Endodermal cell (in vitro differentiated cells): ENCODE measurements around the gene ARFGEF2. TPM values are rescaled to one million over a fixed set of nuclear protein-coding genes. Genes with fewer than 3 reads are reported as not detected.
A peak's percentile ranks its signal among the peaks of the same experiment; 100 is the strongest.

ENCODE experiments used
- DNase-seq: peaks from one replicate; pipeline ENCODE4 v3.0.0-alpha.2; 2017
- H3K27ac ChIP-seq: 2 replicates; pipeline ENCODE4 v1.5.1; 2013; ENCODE audit warnings: mild to moderate bottlenecking, low read depth, low read length, moderate library complexity
- H3K27me3 ChIP-seq: 2 replicates; pipeline ENCODE4 v1.6.1; 2013; ENCODE audit warnings: mild to moderate bottlenecking, low read length, moderate library complexity; ENCODE audit not compliant: insufficient read depth, control insufficient read depth, poor library complexity, severe bottlenecking
- H3K36me3 ChIP-seq: 2 replicates; pipeline ENCODE4 v1.7.0; 2013; ENCODE audit warnings: mild to moderate bottlenecking, low read length, moderate library complexity; ENCODE audit not compliant: control insufficient read depth, insufficient read depth
- H3K4me1 ChIP-seq: one replicate; pipeline ENCODE4 v1.7.0; 2013; ENCODE audit warnings: low read length; ENCODE audit not compliant: control insufficient read depth, insufficient read depth
- H3K4me3 ChIP-seq: 2 replicates; pipeline ENCODE4 v1.5.1; 2013; ENCODE audit warnings: mild to moderate bottlenecking, low read length, moderate library complexity
- H3K9ac ChIP-seq: 2 replicates; pipeline ENCODE4 v1.6.1; 2013; ENCODE audit warnings: mild to moderate bottlenecking, low read length, moderate library complexity; ENCODE audit not compliant: poor library complexity, severe bottlenecking; ENCODE audit errors: extremely low read depth
- H3K9me3 ChIP-seq: 2 replicates; pipeline ENCODE4 v1.6.1; 2013; ENCODE audit warnings: mild to moderate bottlenecking, low read length, moderate library complexity; ENCODE audit not compliant: control insufficient read depth
- H3K27ac Mint-ChIP-seq: 2 replicates; pipeline ENCODE4 v1.8.0; 2020; ENCODE audit warnings: mixed read lengths
- H3K27me3 Mint-ChIP-seq: 2 replicates; pipeline ENCODE4 v1.8.0; 2021; ENCODE audit warnings: mild to moderate bottlenecking, mixed read lengths; ENCODE audit not compliant: insufficient read depth
- H3K36me3 Mint-ChIP-seq: 2 replicates; pipeline ENCODE4 v1.8.0; 2020; ENCODE audit warnings: low read depth, mixed read lengths
- H3K4me1 Mint-ChIP-seq: 2 replicates; pipeline ENCODE4 v1.8.0; 2020; ENCODE audit warnings: mixed read lengths
- H3K4me3 Mint-ChIP-seq: 2 replicates; pipeline ENCODE4 v1.8.0; 2020; ENCODE audit warnings: mild to moderate bottlenecking, moderate library complexity, mixed read lengths
- H3K9me3 Mint-ChIP-seq: 2 replicates; pipeline ENCODE4 v1.8.0; 2020; ENCODE audit warnings: mild to moderate bottlenecking, mixed read lengths
- WGBS, 2 experiments: methylation state at CpG; one replicate each; pipeline versions ENCODE4 v1.1.5 to v1.1.7; 2013; ENCODE audit warnings: missing lambda C conversion rate in 2 of 2, mixed read lengths in 1 of 2; ENCODE audit not compliant: insufficient coverage in 1 of 2, insufficient read length in 1 of 2; 5-methylcytosine and 5-hydroxymethylcytosine counted together
- total RNA-seq, 2 donors: library from RNA; stranded (reverse); fragmentation: NEBNext Ultra II Directional in 1 of 2; extraction: Animal tissue kit (Norgen Biotek cat#: 25700) in 1 of 2; gene quantifications; 2 replicates in 1 of 2; 3 replicates in 1 of 2; pipeline ENCODE4 v1.2.1, GENCODE V29; 2021
- TF ChIP-seq, protein P1 (sequence below): fragments of 200-600 bp; sonication (generic); conservative IDR thresholded peaks from 2 replicates; pipeline ENCODE4 v1.5.0; 2021; ENCODE audit warnings: antibody characterized with exemption, mild to moderate bottlenecking

The ARFGEF2 gene
- total RNA-seq, 2 donors from 2014 or later: 23.6 to 29.4 TPM

DNA sequence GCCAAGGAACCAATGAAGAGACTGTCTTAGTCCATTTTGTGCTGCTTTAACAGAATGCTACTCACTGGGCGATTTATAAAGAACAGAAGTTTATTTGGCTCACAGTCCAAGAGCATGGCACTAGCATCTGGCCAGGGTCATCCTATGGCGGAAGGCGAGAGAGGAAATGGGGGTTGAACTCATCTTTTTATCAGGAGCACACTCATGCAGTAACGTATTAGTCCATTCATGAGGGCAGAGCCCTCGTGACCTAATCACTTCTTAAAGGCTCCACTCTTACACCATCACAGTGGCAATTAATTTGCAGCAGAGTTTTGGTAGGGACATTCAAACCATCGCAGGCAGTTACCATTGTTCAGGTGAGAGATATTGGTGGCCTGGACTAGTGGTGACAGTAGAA lies 8.5 kb downstream of the ARFGEF2 start:
- Histone ChIP-seq H3K4me3 (no peak overlapping the region), H3K27ac (no peak overlapping the region), H3K9me3 (no peaks in the 10 kb centered on the region), H3K36me3 (peaks cover 10% of the 10 kb centered on the region), H3K9ac (no peak overlapping the region), H3K4me1 (peaks cover 20% of the 10 kb centered on the region), H3K27me3 (no peaks in the 10 kb centered on the region)
- Mint-ChIP-seq H3K36me3 (peaks cover 11% of the 10 kb centered on the region), H3K4me3 (no peak overlapping the region), H3K27ac (no peak overlapping the region), H3K27me3 (no peaks in the 10 kb centered on the region), H3K9me3 (peaks cover 5% of the 10 kb centered on the region), H3K4me1 (peaks cover 12% of the 10 kb centered on the region)
- no peak for DNase-seq
- TF ChIP-seq, protein P1, sequence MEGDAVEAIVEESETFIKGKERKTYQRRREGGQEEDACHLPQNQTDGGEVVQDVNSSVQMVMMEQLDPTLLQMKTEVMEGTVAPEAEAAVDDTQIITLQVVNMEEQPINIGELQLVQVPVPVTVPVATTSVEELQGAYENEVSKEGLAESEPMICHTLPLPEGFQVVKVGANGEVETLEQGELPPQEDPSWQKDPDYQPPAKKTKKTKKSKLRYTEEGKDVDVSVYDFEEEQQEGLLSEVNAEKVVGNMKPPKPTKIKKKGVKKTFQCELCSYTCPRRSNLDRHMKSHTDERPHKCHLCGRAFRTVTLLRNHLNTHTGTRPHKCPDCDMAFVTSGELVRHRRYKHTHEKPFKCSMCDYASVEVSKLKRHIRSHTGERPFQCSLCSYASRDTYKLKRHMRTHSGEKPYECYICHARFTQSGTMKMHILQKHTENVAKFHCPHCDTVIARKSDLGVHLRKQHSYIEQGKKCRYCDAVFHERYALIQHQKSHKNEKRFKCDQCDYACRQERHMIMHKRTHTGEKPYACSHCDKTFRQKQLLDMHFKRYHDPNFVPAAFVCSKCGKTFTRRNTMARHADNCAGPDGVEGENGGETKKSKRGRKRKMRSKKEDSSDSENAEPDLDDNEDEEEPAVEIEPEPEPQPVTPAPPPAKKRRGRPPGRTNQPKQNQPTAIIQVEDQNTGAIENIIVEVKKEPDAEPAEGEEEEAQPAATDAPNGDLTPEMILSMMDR: no peak
- 94 to 98% methylated on average over 6 of the region's 6 CpGs for WGBS, 2 experiments

DNA sequence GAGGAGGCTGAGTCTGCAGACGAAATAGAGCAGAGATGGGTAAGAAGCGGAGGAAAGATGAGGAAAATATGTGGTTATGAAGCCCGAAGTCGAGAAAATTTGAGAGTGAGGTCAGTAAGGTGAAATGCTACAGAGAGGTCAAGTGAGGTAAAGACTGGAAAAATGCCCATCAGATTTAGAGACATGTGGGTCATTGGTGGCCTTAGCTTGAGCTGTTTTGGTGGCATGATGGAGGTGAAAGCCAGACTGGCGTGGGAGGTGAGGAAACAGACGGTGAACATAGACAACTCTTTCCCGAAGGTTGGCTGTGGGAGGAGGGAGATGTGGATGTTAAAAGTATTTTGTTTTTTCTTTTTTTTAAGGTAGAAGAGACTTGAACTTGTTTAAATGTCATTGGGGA lies 9.4 kb downstream of the ARFGEF2 start:
- no peak overlapping the region for H3K27ac ChIP-seq
- no peak for DNase-seq
- H3K27ac Mint-ChIP-seq: no peak overlapping the region

DNA sequence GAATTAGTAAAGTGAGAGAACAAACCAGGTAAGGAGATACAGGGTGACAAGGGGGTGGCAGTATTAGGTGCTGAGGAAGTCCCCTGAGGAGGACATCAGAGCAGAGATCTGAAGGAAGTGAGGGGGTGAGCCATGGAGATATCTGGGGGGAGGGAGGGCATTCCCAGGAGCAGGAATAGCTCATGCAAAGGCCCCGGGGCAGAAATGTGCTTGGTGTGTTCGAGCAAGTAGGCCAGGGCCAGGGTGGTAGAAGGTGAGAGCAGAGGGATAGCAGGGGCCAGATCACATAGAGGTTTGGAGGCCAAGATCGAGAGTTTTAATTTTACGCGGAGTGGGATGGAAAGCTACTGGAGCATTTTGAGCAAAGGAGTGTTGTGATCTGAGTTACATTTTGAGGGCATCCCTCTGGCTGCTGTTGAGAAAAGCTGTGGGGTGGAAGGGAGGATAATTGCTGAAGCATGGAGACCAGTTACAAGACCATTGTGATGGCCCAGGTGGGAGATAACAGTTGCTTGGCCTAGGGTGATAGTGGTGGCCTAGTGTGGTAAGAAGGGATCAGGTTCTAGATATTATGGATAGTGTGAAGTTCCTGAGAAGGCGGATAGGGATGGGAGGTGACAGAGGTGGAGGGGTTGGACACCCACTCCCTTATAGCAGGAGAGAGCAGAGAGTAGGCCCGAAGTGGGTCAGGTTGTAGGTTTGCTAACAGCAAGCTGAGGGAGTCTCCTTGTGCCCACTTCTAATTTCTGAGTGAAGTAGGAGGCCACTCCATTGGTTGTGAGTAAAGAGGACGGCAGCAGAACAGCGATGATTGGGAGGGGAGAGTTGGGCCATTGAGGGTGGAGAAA lies 10.2 kb downstream of the ARFGEF2 start:
- peaks cover 12% of the 10 kb centered on the region for H3K4me1 Mint-ChIP-seq
- H3K36me3 Mint-ChIP-seq: peaks cover 13% of the 10 kb centered on the region
- H3K4me1 ChIP-seq: peaks cover 20% of the 10 kb centered on the region
- no peak overlapping the region for H3K27ac ChIP-seq
- no peaks in the 10 kb centered on the region for H3K27me3 ChIP-seq
- peak; percentile 65 for DNase-seq
- no peaks in the 10 kb centered on the region for H3K27me3 Mint-ChIP-seq
- H3K4me3 Mint-ChIP-seq: no peak overlapping the region
- no peak overlapping the region for H3K27ac Mint-ChIP-seq
- peak overlapping the region; percentile 44 for H3K4me3 ChIP-seq
- 87% methylated on average over 9 of the region's 9 CpGs for WGBS, 2 experiments
- TF ChIP-seq, protein P1: no peak
- peak overlapping the region; percentile 15 for H3K9ac ChIP-seq
- peaks cover 3% of the 10 kb centered on the region for H3K36me3 ChIP-seq
- no peaks in the 10 kb centered on the region for H3K9me3 ChIP-seq
- peaks cover 10% of the 10 kb centered on the region for H3K9me3 Mint-ChIP-seq

More for the DNA sequence above, 9.4 kb downstream of the ARFGEF2 start:
- Histone ChIP-seq H3K27me3 (no peaks in the 10 kb centered on the region), H3K4me3 (no peak overlapping the region), H3K4me1 (peaks cover 20% of the 10 kb centered on the region), H3K9ac (no peak overlapping the region), H3K36me3 (peaks cover 8% of the 10 kb centered on the region), H3K9me3 (no peaks in the 10 kb centered on the region)
- TF ChIP-seq, protein P1: no peak
- 94 to 95% methylated on average over 7 of the region's 7 CpGs for WGBS, 2 experiments
- H3K4me1 Mint-ChIP-seq: peaks cover 12% of the 10 kb centered on the region
- H3K36me3 Mint-ChIP-seq: peaks cover 11% of the 10 kb centered on the region
- no peaks in the 10 kb centered on the region for H3K27me3 Mint-ChIP-seq
- peaks cover 5% of the 10 kb centered on the region for H3K9me3 Mint-ChIP-seq
- H3K4me3 Mint-ChIP-seq: no peak overlapping the region
